Measurements from ENCODE around the gene LZTS3. TPM values are rescaled to one million over a fixed set of nuclear protein-coding genes. Genes with fewer than 3 reads are reported as not detected.
A peak's percentile ranks its signal among the peaks of the same experiment; 100 is the strongest.

Gene LZTS3
- total and polyA plus RNA-seq, 2 of the 13 experiments (the other 11 are each of a cell fraction or from before 2014, with no cell fraction given), result 10.1 to 31.3 TPM

GRCh38 chr20:3172933-3173609, at the start of gene LZTS3 (continued):
- TF ChIP-seq ZNF280B (CRISPR knock-in tag; IDR thresholded peaks at IDR 0.05; ENCODE audit: borderline replicate concordance), result peak; percentile 32; the same call in 1 of the 2 replicates
- 0 out of 2 replicates have a peak, but pooled peaks have one; percentile 82 for TF ChIP-seq ZNF468 (CRISPR knock-in tag; IDR thresholded peaks at IDR 0.05)
- peak; percentile 52 for TF ChIP-seq GABPB1 (CRISPR knock-in tag; IDR thresholded peaks at IDR 0.05)
- TF ChIP-seq PRDM15 (CRISPR knock-in tag; IDR thresholded peaks at IDR 0.05), result no peak
- TF ChIP-seq POGK (CRISPR knock-in tag; conservative IDR thresholded peaks at IDR 0.05), result no peak
- 0 out of 2 replicates have a peak, but pooled peaks have one; percentile 15 for TF ChIP-seq TARDBP (CRISPR knock-in tag; IDR thresholded peaks at IDR 0.05)
- TF ChIP-seq ZFP90 (CRISPR knock-in tag; IDR thresholded peaks at IDR 0.05; ENCODE audit: borderline replicate concordance), result peak; percentile 44; the same call in 1 of the 2 replicates
- peak; percentile 65 for TF ChIP-seq CTCF (CRISPR knock-in tag; IDR thresholded peaks at IDR 0.05)
- TF ChIP-seq KIAA2018 (CRISPR knock-in tag; IDR thresholded peaks at IDR 0.05; ENCODE audit: borderline replicate concordance), result no peak
